CD4-positive, alpha-beta T cell treated with Interleukin-10 for 1 hour (primary cell): ENCODE measurements around the gene ZNF469.

Source experiments
- DNase-seq: peaks from one replicate; pipeline ENCODE4 v3.0.0-alpha.2; 2020

Gene ZNF469

DNA sequence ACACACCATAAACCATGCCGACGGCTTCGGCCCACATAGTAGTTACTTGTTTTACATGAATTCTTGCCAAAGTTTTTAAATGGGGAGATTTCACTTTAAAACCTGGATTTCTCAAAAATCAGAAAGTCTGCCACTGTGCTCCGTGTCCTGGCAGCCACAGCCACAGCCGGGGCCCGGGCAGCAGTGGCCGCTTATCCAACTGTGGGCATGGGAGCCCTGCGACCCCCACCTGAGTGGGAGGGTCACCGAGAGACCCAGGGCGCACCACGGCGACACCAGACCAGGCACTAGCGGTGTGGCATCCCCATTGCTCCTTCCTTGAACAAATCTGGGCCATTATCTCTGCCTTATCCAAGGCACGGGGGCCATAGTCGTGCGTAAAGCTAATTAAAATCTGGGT, 30.0 kb downstream of the ZNF469 start:
- no peak for DNase-seq

DNA sequence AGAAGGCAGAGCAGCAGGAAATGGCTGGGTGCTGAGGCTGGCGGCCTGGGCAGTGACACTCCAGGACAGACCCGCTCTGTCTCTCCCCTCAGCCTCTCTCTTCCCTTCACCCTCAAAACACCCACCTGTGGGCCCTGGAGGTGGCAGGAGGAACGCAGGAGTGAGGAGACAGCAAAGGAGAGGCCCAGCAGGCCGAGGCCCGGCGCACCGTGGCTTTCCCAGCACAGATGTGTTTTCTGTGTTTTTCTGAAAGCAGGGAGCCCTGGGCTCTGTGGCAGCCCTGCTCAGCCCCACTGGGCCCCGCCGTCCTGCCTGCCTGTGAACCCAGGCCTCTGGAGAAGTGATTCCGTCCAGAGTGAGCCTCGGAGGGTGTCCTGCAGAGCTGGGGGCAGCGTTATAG, 30.5 kb downstream of the ZNF469 start:
- no peak for DNase-seq

DNA sequence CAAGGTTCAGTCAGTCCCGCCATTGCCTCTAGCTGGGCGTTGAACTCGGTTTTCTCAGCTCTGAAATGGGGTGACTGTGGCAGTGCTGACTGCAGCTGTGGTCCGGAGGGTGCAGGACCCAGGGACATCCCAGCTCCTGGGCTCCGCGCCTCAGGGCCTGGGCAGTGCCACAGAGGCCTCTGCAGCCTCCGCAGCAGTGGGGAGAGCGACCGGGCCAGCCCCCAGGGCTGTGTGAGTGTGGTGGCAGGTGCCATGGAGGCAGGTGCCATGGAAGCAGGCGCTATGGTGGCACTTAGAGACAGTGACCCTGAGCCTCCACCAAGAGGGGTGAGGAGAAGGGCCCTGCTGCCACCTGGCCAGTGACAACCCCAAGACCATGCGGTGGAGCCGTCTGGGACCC, 30.9 kb downstream of the ZNF469 start:
- DNase-seq: no peak

DNA sequence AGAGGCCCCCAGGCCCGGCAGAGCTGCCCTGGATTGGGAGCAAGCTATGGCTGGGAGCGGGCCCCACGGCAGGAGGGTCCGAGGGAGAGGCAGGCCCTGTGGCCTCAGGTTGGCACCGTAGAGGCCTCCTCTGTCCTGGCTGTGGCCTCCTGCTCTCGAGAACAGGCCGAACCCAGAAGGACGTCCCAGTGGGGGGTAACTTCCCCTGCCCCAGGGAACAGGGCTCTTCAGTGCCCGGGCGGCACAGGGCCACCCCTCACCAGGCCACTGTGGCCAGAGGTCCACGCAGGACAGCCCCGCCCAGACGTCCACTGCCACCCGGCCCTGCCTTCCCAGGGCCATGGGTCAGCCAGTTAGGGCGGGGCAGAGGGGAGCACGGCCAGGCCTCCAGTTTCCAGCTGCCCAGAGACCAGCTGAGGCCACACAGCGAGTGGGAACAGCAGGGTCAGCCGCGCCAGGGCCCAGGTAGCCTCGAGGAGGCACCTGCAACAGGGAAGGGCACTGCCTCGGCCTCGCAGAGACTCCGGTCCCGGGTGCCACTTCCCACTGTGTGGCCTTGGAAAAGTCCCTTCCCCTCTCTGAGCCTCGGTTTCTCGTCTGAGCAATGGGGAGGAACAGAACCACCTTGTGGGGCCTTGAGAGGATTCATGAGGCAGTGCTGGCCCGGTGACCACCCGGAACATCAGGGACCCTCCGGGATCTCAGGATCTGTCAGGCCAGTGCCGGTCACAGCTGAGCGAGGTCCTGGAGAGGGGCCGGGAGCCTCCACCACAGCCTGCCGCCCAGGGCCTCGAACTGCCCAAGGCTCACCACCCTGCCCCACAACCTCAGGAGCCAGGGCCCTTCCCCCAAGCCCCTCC, 32.0 kb downstream of the ZNF469 start:
- DNase-seq: no peak

DNA sequence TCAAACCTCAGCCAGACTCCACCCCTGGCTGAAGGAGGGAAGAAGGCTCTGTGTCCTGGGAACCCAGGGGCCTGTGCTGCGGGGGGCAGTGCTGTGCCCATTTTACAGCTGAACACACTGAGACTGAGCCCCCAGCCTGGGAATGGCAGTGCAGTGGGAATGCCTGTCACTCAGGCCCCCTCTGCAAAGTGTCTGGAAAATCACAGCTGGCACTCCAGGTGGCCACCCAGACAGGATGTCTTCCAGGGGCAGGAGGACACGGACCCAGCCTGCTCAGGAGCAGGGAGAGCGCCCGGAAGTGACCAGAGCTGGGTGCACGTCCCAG, 32.6 kb downstream of the ZNF469 start:
- no peak for DNase-seq

DNA sequence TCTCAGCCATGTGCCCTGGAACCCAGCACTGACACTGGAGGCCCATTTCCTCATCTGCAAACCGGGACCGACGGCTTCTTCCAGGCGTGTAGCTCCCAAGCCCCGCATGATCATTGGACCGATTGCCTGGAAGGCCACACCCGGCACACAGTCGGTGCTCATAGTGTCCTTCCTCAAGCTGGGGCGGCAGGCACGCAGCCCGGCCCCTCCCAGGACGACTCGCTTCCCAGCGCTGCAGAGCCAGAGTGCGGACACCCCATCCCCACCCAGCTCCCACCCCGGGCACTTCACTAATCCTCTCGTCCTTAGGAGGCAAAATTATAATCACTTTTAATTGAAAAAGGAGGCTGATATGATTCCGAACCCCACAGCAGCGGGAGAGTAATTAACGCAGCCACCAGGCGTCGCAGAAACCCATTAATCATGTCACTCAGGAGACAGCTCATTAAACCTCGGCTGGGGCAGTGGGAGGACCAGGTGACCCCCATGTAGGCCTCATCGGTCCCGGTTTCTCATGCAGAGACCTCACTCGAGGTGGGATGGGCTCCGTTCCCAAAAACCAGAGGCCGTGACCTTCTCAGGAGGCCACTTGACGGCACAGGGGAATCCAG, 33.1 kb downstream of the ZNF469 start:
- DNase-seq: no peak

DNA sequence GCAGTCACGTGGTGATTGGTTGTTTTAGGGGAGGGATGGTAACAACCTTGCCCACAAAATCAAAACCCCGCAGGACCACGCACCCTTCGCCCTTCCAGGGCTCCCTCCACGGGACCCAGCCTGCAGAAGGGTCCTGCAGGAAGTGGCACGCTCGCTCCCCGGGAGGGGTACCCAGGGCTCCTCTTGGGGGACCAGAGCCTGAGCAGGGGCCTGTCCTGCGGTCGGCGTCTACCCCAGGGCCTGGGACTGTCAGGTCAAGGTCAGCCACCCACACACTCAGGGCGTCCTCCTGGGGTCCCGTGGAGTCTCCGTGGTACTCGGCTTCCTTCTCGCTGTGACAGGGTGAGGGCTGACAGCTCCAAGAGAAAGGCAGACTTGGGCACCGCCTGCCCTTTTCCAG, 33.9 kb downstream of the ZNF469 start:
- no peak for DNase-seq

DNA sequence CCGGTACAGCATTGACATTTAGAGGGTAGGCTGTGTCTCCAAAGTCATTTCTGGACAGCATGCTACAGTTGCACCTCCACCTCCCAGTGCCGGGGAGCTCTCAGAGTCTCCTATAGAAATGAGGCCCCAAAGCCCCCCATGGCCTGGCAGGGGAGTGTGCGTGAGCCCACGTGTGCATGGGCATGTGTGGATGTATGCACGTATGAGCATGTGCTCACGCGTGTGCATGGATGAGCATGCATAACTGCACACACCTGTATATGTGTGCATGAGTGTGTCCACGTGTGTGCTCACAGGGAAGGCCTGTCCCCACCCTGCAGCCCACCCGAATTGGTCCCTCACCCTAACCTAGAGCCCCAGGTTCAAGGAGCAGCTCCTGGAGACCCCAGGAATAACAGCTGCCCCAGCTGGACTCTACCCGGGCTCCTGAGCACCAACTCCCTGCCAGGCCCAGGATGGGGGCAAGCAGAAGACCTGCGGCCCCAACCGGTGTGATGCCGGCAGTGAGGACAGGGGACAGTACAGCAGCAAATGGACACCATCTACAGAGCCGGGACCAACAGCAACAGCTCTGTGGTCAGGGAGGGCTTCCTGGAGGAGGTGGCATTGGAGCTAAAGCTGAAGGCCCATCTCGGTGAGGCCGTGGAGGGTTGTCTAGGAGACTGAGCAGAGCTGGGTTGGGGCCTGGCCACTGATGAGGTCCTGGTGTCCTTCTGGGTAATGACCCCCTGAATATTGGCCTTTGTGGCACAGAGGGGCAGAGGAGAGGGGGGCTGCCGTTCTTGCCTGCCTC, 35.1 kb downstream of the ZNF469 start:
- no peak for DNase-seq

DNA sequence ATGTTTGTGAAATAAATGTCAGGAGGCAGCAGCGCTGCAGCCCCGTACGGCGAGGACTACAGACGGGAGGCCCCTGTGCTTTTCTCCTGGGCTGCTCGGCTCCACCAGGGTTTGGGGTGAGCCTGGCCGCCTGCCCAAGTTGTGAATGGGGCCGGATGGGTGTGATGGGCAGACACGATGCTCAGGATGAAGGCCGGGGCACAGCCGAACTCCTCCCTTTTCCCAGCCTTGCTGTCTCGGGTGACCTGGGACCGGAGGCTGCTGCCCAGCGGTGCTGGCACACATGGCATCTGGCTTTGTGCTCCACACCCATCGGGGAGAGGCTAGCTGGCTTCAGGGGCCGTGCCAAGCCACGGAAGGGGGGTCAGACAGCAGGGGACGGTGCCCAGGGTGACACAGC, 36.1 kb downstream of the ZNF469 start:
- no peak for DNase-seq

DNA sequence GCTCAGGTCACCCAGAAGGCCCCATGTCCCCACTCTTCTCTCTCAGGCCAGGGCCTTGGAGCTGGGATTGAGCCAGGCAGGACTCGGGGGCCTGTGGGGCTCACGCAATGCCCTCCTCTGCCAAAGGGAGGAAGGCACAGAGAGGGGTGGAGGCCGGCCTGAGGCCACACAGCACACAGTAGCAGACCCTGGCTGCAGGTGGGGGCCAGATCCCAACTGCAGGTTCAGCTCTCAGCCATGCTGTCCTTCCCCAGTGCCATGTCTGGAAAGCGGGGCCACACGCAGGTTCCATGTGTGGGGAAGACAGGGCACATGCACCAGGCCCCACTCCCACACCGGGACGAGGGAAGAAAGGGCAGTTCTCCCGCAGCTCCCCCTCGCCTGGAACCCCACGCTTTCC, 37.0 kb downstream of the ZNF469 start:
- DNase-seq: no peak

DNA sequence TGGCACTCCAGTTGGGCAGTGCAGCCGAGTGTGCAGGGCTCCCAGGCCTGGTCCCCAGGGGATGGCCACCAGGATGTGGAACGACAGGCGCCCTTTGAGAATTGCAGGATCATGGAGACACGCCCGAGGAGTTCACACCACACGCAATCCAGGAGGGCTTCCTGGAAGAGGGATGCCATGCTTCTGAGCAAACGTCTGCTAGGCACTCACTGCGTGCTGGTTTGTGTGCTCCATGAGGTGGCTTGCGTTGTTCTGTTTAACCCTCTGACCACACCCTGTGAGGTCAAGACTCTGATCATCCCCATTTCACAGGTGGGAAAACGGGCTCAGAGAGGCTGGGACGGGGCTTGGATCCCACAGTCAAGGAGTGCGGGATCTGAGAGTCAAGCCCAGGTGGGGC, 37.7 kb downstream of the ZNF469 start:
- no peak for DNase-seq

DNA sequence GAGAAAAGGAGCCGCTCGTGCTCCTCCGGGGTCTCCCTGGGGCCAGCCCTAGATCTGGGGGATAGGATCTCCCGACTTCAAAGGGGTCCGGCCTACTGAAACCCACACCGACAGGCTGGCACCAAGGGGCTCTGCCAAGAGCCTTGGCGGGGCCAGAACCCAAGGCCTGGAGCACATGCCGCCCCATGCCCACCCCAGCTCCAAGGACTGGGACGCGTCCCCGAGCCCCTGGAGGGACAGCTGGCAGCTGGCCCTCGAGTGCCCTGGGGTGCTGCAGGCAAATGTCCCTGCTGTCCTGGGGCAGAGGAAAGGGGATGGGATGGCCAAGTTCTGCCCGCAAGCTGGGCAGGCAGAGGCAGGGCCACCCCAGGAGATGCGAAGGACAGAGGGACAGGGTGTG, 38.5 kb downstream of the ZNF469 start:
- no peak for DNase-seq

DNA sequence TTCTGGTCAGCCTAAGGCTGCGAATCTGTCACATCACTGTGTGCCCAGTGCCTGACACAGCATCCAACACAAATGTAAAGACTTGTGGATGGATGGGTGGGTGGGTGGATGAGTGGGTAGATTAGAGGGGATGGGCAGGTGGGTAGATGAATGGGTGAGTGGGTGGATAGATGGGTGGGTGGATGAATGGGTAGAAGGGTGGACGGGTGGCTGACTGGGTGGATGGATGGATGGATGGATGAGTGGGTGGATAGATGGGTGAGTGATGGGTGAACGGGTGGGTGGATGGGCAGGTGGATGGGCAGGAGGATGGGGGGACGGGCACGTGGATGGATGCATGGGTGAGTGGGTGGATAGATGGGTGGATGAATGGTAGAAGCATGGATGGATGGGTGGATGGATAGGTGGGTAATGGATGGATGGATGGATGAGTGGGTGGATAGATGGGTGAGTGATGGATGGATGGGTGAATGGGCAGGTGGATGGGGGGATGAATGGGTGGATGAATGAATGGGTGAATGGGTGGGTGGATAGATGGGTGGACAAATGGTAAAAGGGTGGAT, 39.2 kb downstream of the ZNF469 start:
- DNase-seq: no peak

DNA sequence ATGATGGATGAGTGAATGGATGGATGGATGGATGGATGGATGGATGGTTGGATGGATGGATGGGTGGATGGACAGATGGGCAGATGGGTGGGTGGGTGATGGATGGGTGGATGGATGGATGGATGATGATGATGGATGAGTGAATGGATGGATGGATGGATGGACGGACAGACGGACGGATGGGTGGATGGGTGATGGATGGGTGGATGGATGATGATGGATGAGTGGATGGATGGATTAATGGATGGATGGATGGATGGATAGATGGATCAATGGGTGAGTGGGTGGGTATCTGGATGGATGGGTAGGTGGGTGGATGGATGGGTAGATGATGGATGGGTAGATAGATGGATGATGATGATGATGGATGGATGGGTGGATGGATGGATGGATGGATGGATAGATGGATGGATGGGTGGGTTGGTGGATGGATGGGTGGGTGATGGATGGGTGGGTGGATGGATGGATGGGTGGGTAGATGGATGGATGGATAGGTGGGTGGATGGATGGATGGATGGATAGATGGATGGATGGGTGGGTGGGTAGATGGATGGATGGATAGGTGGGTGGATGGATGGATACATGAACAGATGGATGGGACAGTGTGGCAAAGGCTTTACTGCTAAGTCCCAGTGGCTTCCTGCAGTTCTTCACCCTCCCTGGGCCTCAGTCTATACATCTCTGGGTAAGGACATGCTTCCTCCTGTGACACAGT, 40.1 kb downstream of the ZNF469 start:
- DNase-seq: no peak

DNA sequence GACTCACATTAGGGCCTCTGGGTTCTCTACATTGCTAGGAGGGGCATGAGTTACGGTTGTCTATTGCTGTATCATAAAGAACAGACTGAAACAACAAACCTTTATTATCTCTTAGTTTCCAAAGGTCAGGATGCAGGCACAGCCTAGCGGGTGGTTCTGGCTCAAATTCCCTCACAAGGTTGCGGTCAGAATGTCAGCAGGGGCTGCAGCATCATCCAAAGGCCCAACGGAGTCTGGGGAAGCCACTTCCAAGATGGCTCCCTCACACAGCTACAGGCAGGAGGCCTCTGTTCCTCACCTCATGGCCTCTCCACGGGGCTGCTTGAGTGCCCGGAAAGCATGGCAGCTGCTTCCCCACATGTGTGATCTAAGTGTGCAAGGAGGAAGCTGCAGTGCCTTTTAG, 40.7 kb downstream of the ZNF469 start:
- no peak for DNase-seq

DNA sequence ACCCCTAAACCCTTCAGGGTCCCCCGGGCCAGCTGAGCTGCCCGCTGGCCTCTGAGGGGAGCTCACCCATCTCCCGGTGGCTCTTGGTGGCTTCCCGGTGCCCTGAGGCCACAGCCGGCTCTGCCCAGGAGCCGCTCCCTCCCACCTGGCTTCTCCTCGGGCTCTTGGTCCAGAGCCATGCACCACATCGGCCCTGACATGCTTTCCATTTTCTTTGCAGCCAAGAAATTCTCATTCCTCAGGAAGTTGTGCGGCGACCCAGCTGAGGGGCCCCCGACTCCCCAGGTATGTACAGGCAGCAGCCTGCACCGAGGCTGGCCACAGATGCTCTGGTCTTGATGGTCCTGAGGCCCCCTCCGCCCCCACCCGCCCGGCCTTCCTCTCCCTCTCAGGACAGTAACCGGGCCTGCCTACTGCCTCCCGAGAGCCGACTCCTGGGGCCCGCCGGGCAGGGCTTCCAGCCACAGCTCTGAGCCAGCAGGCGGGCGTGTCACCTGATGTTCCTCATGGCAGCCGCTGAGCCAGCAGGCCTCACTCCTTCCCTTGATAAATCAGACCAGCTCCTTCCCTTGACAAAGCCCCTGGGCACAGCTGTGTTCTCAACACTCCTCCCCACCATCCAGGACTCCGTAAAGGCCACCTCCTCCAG, 42.0 kb downstream of the ZNF469 start:
- no peak for DNase-seq

DNA sequence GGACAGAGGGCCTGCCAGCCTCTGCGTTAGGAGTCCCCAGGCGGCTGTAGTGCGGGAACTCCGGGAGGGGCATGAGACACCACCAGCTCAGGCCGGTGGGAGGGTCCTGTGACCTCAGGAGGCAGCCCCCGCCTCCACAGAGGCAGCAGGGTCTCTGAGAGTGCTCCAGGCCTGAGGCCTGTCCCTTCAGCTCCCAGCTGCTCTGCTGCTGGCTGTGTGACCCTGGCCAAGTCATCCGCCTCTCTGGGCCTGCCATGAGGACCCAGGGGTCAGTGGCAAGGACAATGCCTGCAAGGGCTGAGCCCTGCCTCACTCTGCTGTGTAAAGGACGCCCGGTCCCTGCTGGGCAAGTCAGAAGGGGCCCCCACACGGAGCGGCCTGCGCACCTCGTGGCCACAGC, 43.3 kb downstream of the ZNF469 start:
- DNase-seq: no peak

DNA sequence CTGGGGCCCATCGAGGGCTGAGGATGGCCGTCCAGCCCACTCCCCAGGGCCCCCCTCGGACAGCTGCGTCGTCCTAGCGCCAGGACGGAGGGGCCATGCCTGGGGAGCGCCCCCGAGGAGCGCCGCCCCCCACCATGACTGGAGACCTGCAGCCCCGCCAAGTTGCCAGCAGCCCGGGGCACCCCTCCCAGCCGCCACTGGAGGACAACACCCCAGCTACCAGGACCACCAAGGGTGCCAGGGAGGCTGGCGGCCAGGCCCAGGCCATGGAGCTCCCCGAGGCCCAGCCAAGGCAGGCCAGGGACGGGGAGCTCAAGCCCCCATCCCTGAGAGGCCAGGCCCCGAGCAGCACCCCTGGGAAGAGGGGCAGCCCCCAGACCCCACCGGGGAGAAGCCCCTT, 44.6 kb downstream of the ZNF469 start:
- no peak for DNase-seq

DNA sequence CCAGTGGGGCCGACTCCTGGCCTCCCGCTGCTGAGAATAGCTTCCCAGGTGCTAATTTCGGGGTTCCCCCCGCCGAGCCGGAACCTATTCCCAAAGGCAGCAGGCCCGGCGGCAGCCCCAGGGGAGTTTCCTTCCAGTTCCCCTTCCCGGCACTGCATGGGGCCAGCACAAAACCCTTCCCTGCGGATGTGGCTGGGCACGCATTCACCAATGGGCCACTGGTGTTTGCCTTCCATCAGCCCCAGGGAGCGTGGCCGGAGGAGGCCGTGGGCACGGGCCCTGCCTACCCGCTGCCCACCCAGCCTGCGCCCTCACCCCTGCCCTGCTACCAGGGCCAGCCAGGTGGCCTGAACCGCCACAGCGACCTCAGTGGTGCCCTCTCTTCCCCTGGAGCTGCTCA, 45.4 kb downstream of the ZNF469 start:
- no peak for DNase-seq

DNA sequence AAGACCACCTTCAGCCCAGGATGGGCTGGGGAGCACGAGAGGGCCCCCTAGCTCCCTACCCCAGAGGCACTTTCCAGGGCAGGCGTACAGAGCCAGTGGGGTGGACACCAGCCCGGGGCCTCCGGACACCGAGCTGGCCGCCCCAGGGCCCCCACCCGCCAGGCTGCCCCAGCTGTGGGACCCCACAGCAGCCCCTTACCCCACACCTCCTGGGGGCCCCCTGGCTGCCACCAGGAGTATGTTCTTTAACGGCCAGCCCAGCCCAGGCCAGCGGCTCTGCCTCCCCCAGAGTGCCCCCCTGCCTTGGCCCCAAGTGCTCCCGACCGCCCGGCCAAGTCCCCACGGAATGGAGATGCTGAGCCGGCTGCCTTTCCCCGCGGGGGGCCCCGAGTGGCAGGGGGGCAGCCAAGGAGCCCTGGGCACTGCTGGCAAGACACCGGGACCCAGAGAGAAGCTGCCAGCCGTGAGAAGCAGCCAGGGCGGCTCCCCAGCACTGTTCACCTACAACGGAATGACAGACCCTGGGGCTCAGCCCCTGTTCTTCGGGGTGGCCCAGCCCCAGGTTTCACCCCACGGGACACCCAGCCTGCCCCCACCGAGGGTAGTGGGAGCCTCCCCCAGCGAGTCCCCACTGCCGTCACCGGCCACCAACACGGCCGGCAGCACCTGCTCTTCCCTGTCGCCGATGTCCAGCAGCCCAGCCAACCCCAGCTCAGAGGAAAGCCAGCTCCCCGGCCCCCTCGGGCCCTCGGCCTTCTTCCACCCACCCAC, 46.0 kb downstream of the ZNF469 start:
- DNase-seq: no peak

DNA sequence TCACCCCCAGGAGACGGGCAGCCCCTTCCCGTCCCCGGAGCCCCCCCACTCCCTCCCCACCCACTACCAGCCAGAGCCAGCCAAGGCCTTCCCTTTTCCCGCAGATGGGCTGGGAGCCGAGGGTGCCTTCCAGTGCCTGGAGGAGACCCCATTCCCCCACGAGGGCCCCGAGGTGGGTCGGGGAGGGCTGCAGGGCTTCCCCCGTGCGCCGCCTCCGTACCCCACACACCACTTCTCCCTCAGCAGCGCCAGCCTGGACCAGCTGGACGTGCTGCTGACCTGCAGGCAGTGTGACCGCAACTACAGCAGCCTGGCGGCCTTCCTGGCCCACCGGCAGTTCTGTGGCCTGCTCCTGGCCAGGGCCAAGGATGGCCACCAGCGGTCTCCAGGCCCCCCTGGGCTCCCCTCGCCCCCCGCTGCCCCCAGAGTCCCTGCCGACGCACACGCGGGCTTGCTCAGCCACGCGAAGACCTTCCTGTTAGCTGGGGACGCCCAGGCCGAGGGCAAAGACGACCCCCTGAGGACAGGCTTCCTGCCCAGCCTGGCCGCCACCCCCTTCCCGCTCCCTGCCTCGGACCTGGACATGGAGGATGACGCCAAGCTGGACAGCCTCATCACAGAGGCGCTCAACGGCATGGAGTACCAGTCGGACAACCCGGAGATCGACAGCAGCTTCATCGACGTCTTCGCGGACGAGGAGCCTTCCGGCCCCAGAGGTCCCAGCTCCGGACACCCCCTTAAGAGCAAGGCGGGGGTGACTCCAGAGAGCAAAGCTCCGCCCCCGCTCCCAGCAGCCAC, 46.8 kb downstream of the ZNF469 start:
- no peak for DNase-seq
